Endothelial cell of umbilical vein (primary cell): Measurements from ENCODE around the gene FYB1. TPM values are rescaled to one million over a fixed set of nuclear protein-coding genes. Genes with fewer than 3 reads are reported as not detected.

Experiments
- BruUV-seq: library from RNA; stranded (reverse); fragments of 400-500 nt; replicated peaks from 2 replicates; lab custom pipeline; 2021; lab: Mats Ljungman, UMichigan
- CTCF ChIA-PET: fragments of 300-600, 350-600 bp; sonication (Branson Sonifier 250); formaldehyde crosslinking; loops from one replicate; lab custom pipeline; 2021; ENCODE audit warnings: antibody characterized with exemption, inconsistent platforms; lab: Charles Lee
- POLR2A ChIA-PET: fragments of 300-600, 350-600 bp; sonication (Branson Sonifier 250); formaldehyde crosslinking; loops from one replicate; lab custom pipeline; 2021; ENCODE audit warnings: antibody characterized with exemption, inconsistent platforms; lab: Charles Lee
- DNase-seq: peaks from one replicate; pipeline ENCODE4 v3.0.0-alpha.2; 2011; ENCODE audit warnings: low read depth, low spot score
- FAIRE-seq: peaks from 2 replicates; lab custom pipeline; 2011; peaks lifted over from hg19 to GRCh38; lab: Jason Lieb, UNC
- H2AFZ ChIP-seq: 2 replicates; pipeline ENCODE4 v1.6.0; 2012; ENCODE audit warnings: low read depth, low read length, control low read depth, inconsistent platforms
- H3K27ac ChIP-seq: 2 replicates; pipeline ENCODE4 v1.5.1; 2011; ENCODE audit warnings: low read depth, mild to moderate bottlenecking, control low read depth, low read length, moderate library complexity; ENCODE audit not compliant: insufficient read depth
- H3K27me3 ChIP-seq, 2 experiments: 2 replicates each; pipeline versions ENCODE4 v1.6.0 to v1.6.1; 2011; ENCODE audit warnings: low read length in 2 of 2, mixed read lengths in 1 of 2; ENCODE audit not compliant: control insufficient read depth in 2 of 2, insufficient read depth in 2 of 2
- H3K36me3 ChIP-seq, 2 experiments: 2 replicates in 1 of 2; 3 replicates in 1 of 2; pipeline ENCODE4 v1.5.1; 2011; ENCODE audit warnings: low read length in 2 of 2, mild to moderate bottlenecking in 1 of 2, moderate library complexity in 1 of 2; ENCODE audit not compliant: control insufficient read depth in 2 of 2, insufficient read depth in 2 of 2; ENCODE audit errors: extremely low read depth in 1 of 2
- H3K4me1 ChIP-seq: 3 replicates; pipeline ENCODE4 v1.5.1; 2011; ENCODE audit warnings: mild to moderate bottlenecking, low read length; ENCODE audit not compliant: control insufficient read depth, insufficient read depth; ENCODE audit errors: extremely low read depth
- H3K4me2 ChIP-seq: 2 replicates; pipeline ENCODE4 v1.6.1; 2011; ENCODE audit warnings: low read length, control low read depth, mixed read lengths; ENCODE audit not compliant: insufficient read depth
- H3K4me3 ChIP-seq, 3 experiments: fragments of 200-600 bp in 1 of 3; sonication (generic), shearing (Covaris generic) in 1 of 3; replicated peaks in 1 of 3; 2 replicates each; pipeline ENCODE4 v1.5.1; 2011 to 2016; ENCODE audit warnings: control low read depth in 3 of 3, low read length in 3 of 3, mild to moderate bottlenecking in 2 of 3, inconsistent platforms in 1 of 3, low read depth in 1 of 3, moderate library complexity in 1 of 3; ENCODE audit not compliant: insufficient read depth in 1 of 3
- H3K79me2 ChIP-seq: 2 replicates; pipeline ENCODE4 v1.6.0; 2012; ENCODE audit warnings: low read length, inconsistent platforms; ENCODE audit not compliant: control insufficient read depth, insufficient read depth
- H3K9ac ChIP-seq: replicated peaks from 2 replicates; pipeline ENCODE3; 2011; ENCODE audit warnings: low read length, control low read depth; ENCODE audit not compliant: insufficient read depth; ENCODE audit errors: extremely low read depth
- H3K9me1 ChIP-seq: replicated peaks from 3 replicates; pipeline ENCODE4 v1.6.0; 2011; ENCODE audit warnings: mild to moderate bottlenecking, low read length; ENCODE audit not compliant: control insufficient read depth, insufficient read depth; ENCODE audit errors: extremely low read depth
- H3K9me3 ChIP-seq: replicated peaks from 2 replicates; pipeline ENCODE4 v1.5.1; 2012; ENCODE audit warnings: low read length, inconsistent platforms; ENCODE audit not compliant: control insufficient read depth, insufficient read depth
- H4K20me1 ChIP-seq: replicated peaks from 2 replicates; pipeline ENCODE3; 2011; ENCODE audit warnings: mild to moderate bottlenecking, low read length; ENCODE audit not compliant: control insufficient read depth, insufficient read depth; ENCODE audit errors: extremely low read depth
- EZH2 ChIP-seq: IDR thresholded peaks from 2 replicates; pipeline ENCODE4 v1.6.1; 2012; ENCODE audit warnings: borderline replicate concordance, low read depth, mild to moderate bottlenecking, moderate library complexity, low read length, inconsistent platforms; ENCODE audit not compliant: severe bottlenecking
- GATA2 ChIP-seq: IDR thresholded peaks from 2 replicates; pipeline ENCODE4 v1.7.0; 2011; ENCODE audit warnings: low read depth, mild to moderate bottlenecking, moderate library complexity, mixed read lengths, low read length; ENCODE audit not compliant: insufficient read length, insufficient read depth
- JUN ChIP-seq: IDR thresholded peaks from 2 replicates; pipeline ENCODE4 v1.6.1; 2011; ENCODE audit warnings: borderline replicate concordance, low read depth; ENCODE audit not compliant: insufficient read length, insufficient read depth
- POLR2A ChIP-seq: IDR thresholded peaks from 2 replicates; pipeline ENCODE4 v1.6.1; 2012; ENCODE audit warnings: low read depth, mild to moderate bottlenecking, control low read depth, low read length
- POLR2AphosphoS5 ChIP-seq: IDR thresholded peaks from 2 replicates; pipeline ENCODE4 v1.6.1; 2012; ENCODE audit warnings: low read depth, mild to moderate bottlenecking, control low read depth, low read length, moderate library complexity; ENCODE audit not compliant: insufficient read depth
- dilution Hi-C: fragments of 300-500 bp; cut with MboI; formaldehyde crosslinking; loops from one replicate; pipeline ENCODE4 v1.15.0; 2019; ENCODE audit warnings: low sequenced_read_pairs; ENCODE audit not compliant: extremely low pct_ligation_motif_present
- intact Hi-C: fragments of 100-400 bp; cut with micrococcal nuclease; formaldehyde crosslinking; loops from one replicate; pipeline ENCODE4 v1.10.0; 2022
- polyA plus RNA-seq, 4 experiments: library from polyadenylated mRNA; depleted of rRNA in 3 of 4; stranded (reverse) in 3 of 4; unstranded in 1 of 4; fragments of >200 nt; gene quantifications; 2 replicates each; pipeline versions ENCODE4 v1.2.1 to v1.2.3, GENCODE V29; 2011 to 2012; ENCODE audit warnings: missing spikeins in 1 of 4
- total RNA-seq: library from RNA; stranded (reverse); gene quantifications from 2 replicates; pipeline ENCODE4 v1.2.3, GENCODE V29; 2021
- TF ChIP-seq, protein P1 (sequence below): IDR thresholded peaks from 2 replicates; pipeline ENCODE4 v1.6.1; 2011; ENCODE audit not compliant: insufficient read depth, insufficient read length
- TF ChIP-seq, protein P2 (sequence below), 2 donors: IDR thresholded peaks; 1 replicate in 1 of 2; 2 replicates in 1 of 2; pipeline ENCODE4 v1.5.1; 2011; ENCODE audit warnings: low read length in 2 of 2, mild to moderate bottlenecking in 2 of 2, moderate library complexity in 2 of 2, control low read depth in 1 of 2, inconsistent platforms in 1 of 2, low read depth in 1 of 2; ENCODE audit not compliant: insufficient read depth in 1 of 2; ENCODE audit errors: extremely low read depth in 1 of 2

Gene FYB1
- total and polyA plus RNA-seq, 2 donors (not counting 3 experiments of a cell fraction or from before 2014, with no cell fraction given): 0.44 TPM; not detected in 1

DNA sequence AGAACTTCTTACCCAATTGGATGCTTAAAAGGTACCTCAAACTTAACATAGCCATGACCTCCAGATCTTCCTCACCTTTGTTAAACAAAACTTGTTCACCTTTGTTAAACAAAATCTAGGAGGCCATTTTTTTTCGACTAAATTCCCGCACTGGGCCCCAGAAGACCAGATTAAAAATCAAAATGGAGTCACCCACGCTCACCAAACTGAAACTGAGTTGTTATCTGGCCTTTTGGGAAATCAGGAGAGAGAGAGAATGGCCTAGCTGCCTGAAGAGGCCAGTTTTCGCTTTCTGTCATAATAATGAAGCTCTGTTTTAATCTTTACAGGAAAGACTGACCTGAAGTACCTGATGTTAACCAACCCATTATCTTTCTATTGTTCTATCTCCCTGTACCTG, 69.4 kb downstream of the FYB1 start:
- Histone ChIP-seq H4K20me1 (no peaks in the 10 kb centered on the region), H3K4me2 (no peak overlapping the region), H3K9me1 (no peaks in the 10 kb centered on the region), H3K9me3 (no peaks in the 10 kb centered on the region), H3K4me3 (no peak overlapping the region), H3K4me1 (peaks cover 10% of the 10 kb centered on the region), H3K27ac (no peak overlapping the region), H2AFZ (no peak overlapping the region), H3K27me3 (no peaks in the 10 kb centered on the region), H3K79me2 (no peaks in the 10 kb centered on the region), H3K9ac (no peak overlapping the region), H3K36me3 (no peaks in the 10 kb centered on the region)
- intact Hi-C loops (loop anchor here (1.0 to 5.0 kb wide), 7 partner anchors 33 to 420 kb away; partner anchors contain the start of genes C9 and RICTOR), dilution Hi-C loops (no loop called here)
- no peak for DNase-seq
- ChIA-PET CTCF (interaction anchor here (0.7 to 1.2 kb wide), 3 partner anchors 68 to 226 kb away, joined by 3 to 5 read pairs (median 4); no protein-coding TSS in a partner anchor), POLR2A (no interaction called here)
- TF ChIP-seq POLR2A (no peak), EZH2 (no peak), POLR2AphosphoS5 (no peak), GATA2 (no peak), JUN (no peak)
- TF ChIP-seq, protein P1, sequence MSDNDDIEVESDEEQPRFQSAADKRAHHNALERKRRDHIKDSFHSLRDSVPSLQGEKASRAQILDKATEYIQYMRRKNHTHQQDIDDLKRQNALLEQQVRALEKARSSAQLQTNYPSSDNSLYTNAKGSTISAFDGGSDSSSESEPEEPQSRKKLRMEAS: no peak
- FAIRE-seq: no peak
- BruUV-seq: no TSS peak

DNA sequence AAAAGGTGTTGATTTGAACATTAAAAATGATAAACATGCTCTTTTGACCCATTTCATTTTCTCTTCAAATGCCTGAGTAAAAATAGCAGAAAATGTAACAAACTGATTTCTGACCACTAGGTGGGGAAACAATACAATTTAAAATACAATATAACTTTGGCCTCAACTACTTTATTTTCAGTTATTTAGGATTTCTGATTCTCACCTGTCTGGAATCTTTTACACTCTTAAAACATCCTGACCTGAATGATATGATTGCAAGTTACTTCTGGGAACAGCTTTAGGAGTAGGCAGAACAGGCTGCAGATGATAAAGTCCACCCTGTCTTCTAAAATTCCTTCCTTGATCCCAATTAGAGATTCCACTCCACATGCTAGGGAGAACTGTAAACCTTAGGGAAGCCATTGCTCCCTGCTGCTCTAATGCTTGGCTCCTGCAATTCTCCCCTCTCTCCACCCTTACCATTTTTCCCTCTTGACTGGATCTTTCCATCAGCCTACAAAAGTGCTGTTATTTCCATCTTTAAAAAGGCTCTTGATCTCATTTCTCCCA, 70.3 kb downstream of the FYB1 start:
- intact Hi-C loops: loop anchor here (1.0 to 5.0 kb wide), 8 partner anchors 32 to 421 kb away; partner anchors contain the start of genes C9 and RICTOR
- Histone ChIP-seq H3K4me1 (peaks cover 10% of the 10 kb centered on the region), H3K9me1 (no peaks in the 10 kb centered on the region), H3K79me2 (no peaks in the 10 kb centered on the region), H2AFZ (peak overlapping the region; percentile 47), H4K20me1 (no peaks in the 10 kb centered on the region), H3K27me3 (no peaks in the 10 kb centered on the region), H3K4me3 (no peak overlapping the region), H3K9ac (peak overlapping the region; percentile 58), H3K36me3 (no peaks in the 10 kb centered on the region), H3K4me2 (peak overlapping the region; percentile 88), H3K9me3 (no peaks in the 10 kb centered on the region), H3K27ac (peak overlapping the region; percentile 88)
- BruUV-seq: TSS peak; percentile 52
- TF ChIP-seq, protein P2, sequence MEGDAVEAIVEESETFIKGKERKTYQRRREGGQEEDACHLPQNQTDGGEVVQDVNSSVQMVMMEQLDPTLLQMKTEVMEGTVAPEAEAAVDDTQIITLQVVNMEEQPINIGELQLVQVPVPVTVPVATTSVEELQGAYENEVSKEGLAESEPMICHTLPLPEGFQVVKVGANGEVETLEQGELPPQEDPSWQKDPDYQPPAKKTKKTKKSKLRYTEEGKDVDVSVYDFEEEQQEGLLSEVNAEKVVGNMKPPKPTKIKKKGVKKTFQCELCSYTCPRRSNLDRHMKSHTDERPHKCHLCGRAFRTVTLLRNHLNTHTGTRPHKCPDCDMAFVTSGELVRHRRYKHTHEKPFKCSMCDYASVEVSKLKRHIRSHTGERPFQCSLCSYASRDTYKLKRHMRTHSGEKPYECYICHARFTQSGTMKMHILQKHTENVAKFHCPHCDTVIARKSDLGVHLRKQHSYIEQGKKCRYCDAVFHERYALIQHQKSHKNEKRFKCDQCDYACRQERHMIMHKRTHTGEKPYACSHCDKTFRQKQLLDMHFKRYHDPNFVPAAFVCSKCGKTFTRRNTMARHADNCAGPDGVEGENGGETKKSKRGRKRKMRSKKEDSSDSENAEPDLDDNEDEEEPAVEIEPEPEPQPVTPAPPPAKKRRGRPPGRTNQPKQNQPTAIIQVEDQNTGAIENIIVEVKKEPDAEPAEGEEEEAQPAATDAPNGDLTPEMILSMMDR (IDR thresholded peaks at IDR 0.05; ENCODE audit: extremely low read depth in 1 of 2, insufficient read depth in 1 of 2, low read depth in 1 of 2, low read length in 2 of 2): peak; percentile 5 to 22
- TF ChIP-seq JUN: no peak
- FAIRE-seq (peak; percentile 69), DNase-seq (peak; percentile 77)
- dilution Hi-C loops: no loop called here
- CTCF ChIA-PET: no interaction called here
- POLR2A ChIA-PET: interaction anchor here (1.5 kb wide), 1 partner anchor 31 kb away, joined by 9 read pairs; no protein-coding TSS in a partner anchor
